NCI-H748 (cell line): ENCODE data around the gene TCFL5.
A peak's percentile ranks its signal among the peaks of the same experiment; 100 is the strongest.

ENCODE experiments used
- DNase-seq: peaks from one replicate; lab custom pipeline; 2025; ENCODE audit not compliant: unreplicated experiment; lab: John Stamatoyannopoulos, UW

TCFL5 gene

DNA sequence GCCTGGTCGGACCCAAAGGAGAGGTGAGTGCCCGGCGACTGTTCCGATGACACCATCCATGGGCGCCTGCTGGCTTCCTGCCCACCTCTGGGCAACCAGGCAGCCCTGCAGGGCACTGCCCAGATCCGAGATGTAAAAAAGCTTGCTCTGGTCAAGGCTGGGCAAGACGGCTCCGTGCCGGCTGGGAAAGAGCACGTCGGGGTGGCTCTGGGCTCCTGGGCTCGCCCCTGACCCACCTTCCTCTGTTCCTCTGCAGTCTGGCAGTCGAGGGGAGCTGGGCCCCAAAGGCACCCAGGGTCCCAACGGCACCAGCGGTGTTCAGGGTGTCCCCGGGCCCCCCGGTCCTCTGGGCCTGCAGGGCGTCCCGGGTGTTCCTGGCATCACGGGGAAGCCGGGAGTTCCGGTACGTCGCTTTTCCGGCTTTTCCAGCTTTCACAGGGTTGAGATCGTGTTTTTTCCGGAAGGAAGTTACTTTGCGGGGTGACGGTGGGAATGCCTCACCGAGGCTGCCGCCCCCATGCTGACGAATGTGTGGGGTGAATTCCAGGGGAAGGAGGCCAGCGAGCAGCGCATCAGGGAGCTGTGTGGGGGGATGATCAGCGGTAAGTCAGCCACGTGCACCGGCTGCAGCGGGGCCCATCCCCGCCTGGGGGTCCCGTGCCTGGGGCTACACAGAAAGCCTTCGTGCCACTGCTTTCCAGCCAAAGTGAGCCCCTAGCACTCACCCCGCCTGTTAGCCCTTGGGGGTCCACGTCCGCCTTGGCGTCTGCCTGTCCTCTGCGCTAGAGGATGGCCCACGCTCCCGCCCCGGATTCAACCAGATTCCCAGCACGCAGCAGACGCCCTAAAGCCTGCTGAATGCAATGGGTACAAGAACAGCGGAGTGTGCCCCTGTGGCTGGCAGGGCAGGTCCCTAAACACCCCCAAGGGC lies 25.4 kb downstream of the TCFL5 start:
- no peak for DNase-seq

DNA sequence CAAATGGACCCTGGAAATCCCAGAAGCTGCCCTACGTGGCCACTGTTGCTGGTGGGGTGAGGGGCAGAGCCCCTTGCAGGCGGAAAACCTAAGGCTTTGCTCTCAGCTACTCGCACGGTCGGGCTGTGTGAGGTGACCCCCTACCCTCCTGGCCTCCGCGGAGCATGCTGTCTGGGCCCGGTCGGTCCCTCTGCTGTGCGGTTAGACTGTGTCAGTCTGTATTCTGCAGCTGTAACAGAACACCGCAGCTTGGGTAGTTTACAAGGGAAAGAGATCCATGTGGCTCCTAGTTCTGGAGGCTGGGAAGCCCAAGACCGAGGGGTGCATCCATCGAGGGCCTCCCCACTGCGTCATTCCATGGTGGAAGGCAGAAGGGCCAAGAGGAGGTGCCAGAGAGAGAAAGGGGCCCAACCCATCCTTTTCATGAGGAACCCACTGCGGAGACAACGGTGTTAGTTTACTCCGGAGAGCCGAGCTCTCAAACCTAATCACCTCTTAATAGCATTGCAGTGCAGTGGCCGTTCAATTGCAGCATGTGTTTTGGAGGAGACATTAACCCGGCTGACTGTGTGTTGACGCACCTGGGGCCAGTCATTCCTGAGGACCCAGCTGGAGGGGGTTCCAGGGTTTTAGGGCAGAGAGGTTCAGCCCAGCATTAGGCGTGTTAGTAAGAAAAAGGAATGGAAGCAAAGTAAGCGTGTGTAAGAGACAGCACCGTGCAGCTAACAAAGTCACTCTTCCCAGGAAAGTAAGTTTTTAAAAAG lies 26.5 kb downstream of the TCFL5 start:
- no peak for DNase-seq

DNA sequence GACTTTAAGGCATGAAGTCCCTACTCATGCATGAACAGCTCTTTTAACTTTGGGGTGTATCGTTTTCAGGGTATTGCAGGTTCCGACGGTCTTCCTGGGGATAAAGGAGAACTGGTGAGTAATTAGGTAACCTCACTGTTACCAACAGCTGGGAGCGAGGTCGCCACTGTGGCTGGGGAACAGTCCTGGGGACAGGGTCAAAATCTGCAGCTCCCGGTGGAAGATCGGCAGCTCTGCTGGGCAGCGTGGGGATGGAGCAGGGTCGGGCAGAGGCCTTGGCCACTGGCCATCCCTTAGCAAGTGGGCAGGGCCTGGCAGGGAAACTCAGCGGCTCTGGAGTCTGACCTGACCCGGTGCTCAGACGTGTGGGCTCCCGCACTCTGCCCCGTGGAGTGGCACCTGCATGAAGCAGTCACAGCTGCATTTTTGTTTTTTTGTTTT lies 28.7 kb downstream of the TCFL5 start:
- no peak for DNase-seq

DNA sequence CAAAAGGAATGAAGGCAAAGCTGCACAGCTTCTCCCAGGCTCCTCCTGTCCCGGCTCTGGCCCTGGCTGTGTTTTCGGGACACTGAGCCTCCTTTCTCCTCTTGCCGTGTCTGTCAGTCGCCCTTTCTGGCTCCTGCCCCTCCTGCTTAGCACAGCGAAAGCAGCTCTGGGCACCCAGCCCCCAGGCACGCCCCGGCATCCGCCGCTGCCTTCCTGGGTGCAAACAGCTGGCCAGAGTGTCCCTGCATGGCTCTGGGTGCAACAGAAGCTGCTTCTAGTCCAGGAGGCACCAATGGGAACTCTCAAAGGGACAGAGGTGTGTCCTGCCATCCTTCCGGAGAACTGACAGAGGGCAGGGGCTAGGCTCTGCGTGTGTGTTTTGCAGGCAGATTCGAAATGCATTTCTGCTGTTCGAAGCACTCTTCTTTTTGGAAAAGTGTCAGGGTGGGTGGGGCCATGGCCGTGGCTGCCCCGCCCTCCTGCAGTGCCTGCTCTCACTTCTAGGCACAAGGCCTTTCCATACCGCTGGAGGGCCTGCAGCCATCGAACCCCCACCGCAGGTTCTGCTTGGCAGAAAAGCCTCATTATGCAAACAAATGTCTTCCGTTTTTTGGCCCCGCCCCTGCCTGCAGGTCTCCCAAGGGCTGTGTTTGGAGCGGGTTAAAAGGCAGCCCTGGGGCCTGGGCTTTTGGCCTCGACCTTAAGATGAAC lies 29.3 kb downstream of the TCFL5 start:
- DNase-seq, result peak; percentile 13

DNA sequence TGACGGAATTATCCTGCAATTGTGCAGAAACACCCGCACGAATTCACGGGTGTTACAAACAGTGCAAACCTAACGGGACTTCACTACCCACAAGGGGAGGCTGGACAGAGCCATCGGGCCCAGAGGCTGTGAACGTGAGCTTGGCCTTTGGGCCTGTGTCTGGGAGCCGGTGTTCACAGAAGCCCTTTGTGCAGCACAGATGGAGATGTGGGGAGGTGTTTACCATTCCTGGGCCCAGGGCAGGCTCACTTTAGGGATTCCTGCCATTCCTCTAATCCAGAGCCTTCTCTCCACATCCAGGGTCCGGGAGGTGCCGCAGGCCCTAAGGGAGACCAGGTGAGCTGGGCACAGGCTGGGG lies 29.8 kb downstream of the TCFL5 start:
- no peak for DNase-seq

DNA sequence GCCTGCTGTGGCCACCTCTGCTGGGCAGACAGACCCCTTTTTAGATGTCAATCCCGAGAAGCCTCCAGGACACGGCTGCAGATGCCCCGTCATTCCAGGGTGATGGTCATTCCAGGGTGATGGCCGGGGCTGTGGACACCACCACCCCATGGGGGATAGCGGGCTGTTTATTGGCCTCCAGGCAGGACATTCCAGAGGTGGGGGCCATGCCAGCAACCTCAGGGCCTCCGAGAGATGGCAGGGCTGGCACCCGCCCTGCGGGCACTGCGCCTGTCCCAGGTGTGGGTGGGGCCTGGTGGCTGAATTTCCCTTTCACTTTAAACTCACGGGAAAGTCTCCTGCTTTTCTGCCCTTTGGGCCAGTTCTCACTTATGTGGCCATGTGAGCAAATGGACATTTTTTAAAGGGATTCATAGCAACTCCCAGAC lies 30.2 kb downstream of the TCFL5 start:
- DNase-seq, result no peak

DNA sequence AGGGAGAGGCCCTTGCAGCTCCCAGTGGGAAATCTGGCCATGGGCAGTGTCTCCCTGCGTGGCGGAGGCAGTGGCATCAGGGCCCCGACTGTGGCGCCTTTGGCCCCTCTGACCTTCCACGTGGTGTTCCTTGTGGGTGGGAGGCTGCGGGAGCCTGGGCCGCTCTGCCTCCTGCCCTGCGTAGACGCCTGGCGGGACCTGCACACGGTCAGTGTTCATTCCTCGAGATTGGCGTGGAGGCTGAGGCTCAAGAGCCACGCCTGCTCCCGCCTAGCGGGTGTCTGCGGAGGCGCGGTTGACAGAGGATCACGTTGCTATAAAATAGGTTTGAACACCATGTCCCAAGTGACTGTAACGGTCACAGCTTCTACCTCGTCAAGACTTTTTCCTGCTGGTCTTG lies 30.8 kb downstream of the TCFL5 start:
- DNase-seq, result peak; percentile 9

DNA sequence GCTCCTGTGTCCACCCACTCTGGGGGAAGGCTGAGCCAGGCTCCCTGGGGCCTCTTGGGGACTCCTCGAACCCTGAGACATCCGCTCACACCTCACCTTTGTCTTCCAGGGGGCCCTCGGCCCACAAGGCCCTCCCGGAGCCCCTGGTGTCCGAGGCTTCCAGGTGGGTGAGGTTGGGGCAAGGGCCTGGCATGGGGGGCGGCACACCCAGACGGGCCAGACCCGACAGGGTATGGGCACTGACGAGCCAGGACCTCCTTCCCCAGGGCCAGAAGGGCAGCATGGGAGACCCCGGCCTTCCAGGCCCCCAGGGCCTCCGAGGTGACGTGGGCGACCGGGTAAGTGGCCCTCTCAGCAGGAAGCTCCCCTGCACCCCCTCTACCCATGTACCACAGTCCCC lies 31.4 kb downstream of the TCFL5 start:
- no peak for DNase-seq

DNA sequence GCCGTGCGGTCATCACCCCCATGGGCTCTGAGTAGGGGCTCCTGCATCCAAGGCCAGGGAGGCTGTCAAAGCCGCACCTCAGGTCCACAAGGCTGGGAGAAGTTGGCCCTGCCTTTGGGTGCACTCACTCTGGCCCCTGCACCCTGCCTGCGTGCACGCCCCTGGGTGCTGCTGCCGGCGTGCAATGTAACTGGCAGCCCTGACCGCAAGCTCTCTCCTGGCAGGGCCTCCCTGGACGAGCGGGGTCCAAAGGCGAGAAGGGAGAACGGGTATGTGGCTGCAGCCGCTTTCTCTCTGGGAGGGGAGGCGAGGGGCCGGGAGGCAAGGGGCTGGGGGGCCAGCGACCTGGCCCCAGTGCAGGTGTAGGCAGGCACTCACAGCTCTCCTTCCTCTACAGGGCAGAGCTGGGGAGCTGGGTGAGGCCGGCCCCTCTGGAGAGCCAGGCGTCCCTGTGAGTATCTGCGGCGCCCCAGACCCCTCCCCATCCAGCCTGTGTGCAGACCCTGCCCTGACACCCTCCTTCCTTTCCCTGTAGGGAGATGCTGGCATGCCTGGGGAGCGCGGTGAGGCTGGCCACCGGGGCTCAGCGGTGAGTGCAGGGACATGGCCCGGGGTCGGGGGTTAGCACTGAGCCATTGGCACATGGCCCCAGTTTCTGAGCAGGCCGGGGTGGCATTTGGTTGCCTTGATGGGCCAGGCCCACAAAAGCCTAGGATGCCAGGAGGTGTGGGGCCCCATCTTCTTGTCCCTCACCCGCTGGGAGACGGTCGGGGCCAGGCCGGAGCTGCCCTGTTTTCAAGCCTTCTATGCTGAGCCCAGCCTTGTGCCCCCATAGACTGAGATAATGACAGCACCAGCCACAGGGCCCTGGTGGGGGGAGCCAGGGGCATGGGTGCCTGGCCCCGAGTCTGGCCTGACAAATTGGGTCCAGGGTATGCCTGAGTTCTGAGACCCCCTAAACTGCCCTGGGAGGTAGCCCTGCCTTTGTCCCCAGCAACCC lies 32.1 kb downstream of the TCFL5 start:
- no peak for DNase-seq

DNA sequence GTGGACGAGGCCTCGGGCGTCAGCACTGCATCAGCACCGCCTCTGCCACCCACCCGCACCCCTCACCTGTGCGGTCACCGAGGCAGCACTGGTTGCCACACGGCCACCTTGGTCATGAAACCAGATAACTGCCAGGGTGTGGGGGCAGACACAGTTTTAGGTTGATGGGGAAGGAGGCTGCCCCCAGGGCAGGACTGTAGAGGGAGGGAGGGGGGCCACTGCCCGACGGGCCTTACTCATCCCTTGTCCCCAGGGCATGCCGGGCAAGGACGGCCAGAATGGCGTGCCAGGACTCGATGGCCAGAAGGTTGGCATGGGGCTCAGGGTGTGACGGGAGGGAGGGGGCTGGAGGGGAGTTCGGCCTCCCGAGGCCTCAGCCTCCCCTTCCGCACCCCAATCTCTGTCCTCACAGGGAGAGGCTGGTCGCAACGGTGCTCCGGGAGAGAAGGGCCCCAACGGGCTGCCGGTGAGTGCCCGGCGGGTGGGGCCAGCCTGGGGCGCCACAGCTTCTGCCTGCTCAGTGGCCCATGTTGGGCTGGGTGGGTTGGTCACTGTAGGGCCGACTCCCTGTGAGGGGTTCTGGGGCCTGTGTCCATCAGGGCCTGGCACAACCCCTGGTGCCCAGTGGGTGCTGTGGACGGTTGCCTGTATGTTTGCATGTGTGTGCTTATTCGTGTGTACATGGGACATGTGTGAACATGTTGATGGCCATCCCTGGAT lies 33.0 kb downstream of the TCFL5 start:
- no peak for DNase-seq

DNA sequence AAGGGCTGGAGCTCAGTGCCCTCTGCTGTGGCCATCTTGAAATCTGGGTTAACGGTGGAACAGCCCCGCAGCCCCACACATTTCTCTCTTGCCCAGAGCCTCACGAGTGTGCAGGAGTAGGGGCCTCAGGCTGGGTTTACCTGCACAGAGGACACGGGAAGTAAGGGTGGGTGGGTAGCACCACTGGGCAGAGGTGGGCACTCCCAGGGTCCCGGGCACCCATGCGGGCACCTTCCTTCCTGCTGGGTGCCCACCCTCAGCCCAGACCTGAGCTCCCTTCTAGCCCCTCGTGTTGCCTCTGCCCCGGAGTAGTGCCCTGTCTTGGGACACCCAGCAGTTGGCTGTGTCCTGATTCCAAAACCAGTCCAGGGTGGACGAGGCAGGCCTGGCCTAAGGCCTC lies 33.6 kb downstream of the TCFL5 start:
- DNase-seq, result no peak

DNA sequence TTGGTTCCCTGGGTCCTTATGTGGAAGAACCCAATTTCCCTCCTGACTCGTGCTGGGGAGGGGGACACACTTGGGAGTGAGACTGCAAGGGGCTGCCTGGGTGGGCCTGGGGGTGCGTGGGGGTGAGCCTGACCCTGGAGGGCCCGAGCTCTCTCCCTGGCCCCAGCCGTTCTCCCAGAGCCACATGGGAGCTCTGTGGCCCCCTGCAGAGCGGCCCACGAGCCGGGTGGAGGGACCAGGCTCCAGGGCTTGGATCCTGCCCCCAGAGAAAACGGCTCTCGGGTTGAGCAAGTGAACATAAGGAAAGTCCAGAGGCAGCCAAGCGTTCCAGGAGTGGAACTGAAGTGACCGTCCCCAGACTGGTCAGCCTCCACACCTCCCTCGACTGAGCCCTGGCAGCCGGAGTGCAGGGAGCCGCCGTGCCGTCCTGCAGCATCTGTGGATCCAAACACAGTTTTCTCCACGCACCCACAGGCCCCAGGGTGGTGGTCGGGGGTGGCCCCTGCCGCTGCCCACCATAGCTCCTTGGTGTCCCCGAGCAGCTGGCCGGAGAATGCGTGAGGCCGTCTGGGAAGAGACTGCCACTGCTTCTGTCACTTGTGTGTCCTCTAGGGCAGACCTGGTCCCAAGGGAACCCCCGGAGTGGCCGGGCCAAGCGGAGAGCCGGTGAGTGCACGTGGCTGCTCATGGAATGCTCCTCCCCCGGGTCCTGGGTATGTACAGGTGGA lies 34.1 kb downstream of the TCFL5 start:
- DNase-seq, result no peak

DNA sequence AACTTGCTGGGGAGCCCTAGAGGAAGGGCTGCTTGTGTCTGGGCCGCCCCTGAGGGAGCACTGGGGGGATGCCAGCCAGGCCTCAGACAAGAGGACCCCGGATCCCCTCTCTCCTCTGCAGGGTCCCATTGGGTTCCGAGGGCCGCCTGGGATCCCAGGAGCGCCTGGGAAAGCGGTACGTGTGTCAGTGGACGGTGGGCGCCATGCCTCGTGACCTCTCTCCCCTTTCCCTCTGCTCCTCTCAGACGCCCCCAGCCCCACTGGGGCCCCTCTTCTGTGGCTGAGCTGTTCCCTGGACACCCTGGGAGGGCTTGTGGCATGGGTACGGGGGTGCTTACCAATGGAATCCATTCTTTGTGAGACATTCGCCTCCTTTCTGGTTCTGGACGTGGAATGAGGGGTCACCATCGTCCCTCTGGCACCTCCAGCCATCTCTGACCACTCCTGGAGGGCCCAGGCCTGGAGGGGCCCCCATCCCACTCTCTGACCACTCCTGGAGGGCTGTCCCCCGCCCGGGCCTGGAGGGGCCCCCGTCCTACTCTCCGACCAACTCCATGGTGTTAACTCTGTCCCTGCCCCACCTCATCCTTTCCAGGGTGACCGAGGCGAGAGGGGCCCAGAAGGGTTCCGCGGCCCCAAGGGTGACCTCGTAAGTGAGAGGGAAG lies 34.8 kb downstream of the TCFL5 start:
- no peak for DNase-seq

DNA sequence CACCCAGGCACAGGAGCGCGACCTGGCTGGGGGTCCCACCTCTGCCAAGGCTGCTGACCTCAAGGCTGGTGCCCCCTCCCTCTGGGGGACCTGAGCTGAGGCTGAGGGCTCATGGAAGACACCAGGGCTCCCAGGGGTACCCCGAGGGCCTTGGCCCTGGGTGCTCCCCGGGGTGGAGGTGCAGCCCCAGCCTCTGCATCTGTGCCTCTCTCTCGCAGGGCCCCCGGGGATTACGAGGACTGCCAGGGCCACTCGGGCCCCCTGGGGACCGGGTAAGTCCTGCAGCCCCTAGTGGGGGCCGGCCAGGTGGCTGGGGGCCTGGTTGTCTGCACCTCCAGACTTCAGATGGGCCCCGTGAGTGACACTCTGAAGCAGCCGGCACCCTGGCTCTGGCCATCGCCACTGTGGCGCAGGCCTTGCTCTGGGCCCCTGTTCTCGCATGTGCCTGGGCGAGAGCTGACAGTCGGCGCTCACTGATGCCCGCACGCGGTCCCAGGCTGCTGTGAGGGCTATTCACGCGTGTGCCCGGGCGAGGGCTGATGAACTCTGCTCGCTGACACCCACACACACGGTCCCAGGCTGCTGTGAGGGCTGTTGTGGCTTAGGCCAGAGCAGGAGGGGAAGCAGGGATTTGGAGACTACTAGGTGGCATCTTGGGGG lies 35.5 kb downstream of the TCFL5 start:
- no peak for DNase-seq

DNA sequence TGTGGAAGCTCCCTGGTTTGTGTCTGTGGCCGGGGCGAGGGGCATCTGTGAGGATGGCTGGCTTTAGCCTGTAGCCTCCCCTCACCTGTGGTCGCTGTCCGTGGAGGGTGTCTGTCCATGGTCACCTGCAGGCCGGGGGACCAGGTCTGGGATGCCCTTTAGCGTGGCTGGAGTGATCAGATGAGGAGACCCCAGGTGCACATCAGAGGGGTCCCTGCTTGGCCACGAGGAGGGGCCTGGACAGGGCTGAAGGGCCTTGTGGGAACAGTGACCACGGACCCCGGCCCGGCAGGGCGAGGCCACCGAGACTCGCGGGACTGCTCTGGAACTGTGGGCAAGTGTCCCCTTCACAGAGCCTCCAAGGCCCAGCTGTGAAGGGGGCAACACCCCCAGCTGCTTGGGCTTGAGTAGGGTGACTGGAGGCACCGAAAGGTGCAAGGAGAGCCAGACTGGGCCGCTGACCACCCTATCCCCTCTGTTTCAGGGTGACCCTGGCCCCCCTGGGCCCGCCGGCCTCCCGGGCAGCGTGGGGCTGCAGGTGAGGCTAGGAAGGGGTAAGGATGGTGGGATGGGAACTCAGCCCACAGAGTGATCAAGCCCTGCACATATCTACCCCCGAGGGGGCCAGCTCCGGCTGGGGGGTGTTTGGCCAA lies 36.2 kb downstream of the TCFL5 start:
- no peak for DNase-seq

DNA sequence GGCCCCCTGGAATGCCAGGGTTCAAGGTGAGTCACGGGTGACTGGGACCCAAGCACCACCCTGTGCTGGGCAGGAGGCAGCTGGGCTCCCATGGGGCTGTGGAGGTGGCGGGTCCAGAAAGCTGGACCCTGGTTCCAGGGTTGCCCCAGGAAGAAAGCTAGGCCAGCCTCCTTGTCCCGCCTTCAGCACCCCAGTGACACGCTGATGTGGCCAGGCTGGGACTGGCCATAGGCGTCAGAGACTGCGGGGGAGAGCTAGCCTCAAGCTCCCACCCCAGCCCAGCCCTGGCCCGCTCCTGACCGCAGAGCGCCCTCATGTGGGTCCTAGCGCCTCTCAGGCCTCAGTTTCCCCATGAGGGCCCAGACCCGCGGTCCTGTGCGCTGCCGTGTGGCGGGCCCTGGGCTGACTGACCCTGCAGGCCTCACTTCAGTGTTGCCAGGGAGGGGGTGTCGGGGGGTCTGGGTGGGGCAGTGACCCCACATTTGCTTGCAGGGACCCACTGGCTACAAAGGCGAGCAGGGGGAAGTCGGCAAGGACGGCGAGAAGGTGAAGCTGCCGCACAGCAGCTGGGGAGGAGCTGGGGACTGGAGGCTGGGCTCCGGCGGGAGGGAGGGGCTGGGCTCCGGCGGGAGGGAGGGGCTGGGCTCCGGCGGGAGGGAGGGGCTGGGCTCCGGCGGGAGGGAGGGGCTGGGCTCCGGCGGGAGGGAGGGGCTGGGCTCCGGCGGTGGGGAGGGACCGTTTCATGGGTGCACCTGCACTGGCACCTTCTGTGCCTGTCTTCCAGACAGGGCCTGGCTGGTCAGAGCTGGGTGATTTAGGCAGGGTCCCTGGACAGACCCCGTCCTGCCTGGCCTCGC lies 36.9 kb downstream of the TCFL5 start:
- peak; percentile 65 for DNase-seq
